GM12878 (cell line): ENCODE data around the gene RAD51B. TPM values are rescaled to one million over a fixed set of nuclear protein-coding genes. Genes with fewer than 3 reads are reported as not detected.

Experiments
- ATAC-seq: fragments of 200-7000 bp; cut with Tn5 transposase; 3 replicates; pipeline ENCODE4 v1.9.1; 2020; ENCODE audit warnings: mild to moderate bottlenecking, moderate library complexity
- BruUV-seq: library from RNA; stranded (reverse); fragments of 400-500 nt; replicated peaks from 2 replicates; lab custom pipeline; 2021; lab: Mats Ljungman, UMichigan
- CTCF ChIA-PET: fragments of 300-600 bp; sonication (Branson Sonifier 250); formaldehyde crosslinking; extraction: SDS; loops from one replicate; lab custom pipeline; 2021; ENCODE audit warnings: inconsistent platforms; lab: Yijun Ruan, JAX
- POLR2A ChIA-PET: fragments of 350-600 bp; formaldehyde crosslinking; extraction: SDS; loops from one replicate; lab custom pipeline; 2021; ENCODE audit warnings: inconsistent platforms; lab: Charles Lee
- RAD21 ChIA-PET: fragments of 300-600 bp; sonication (Branson Sonifier 250); formaldehyde crosslinking; loops from one replicate; lab custom pipeline; 2023; ENCODE audit warnings: antibody characterized with exemption; ENCODE audit not compliant: unreplicated experiment; lab: Charles Lee
- SMC1A ChIA-PET: fragments of 300-600 bp; sonication (Branson Sonifier 250); formaldehyde crosslinking; loops from one replicate; lab custom pipeline; 2023; ENCODE audit not compliant: unreplicated experiment, uncharacterized antibody; lab: Charles Lee
- DNase-seq: peaks from one replicate; pipeline ENCODE4 v3.0.0-alpha.2; 2011; ENCODE audit warnings: low read depth, low spot score
- FAIRE-seq: peaks from 3 replicates; lab custom pipeline; 2011; peaks lifted over from hg19 to GRCh38; lab: Jason Lieb, UNC
- H2AFZ ChIP-seq: 2 replicates; pipeline ENCODE4 v1.6.0; 2011; ENCODE audit warnings: low read depth, low read length, control low read depth; ENCODE audit not compliant: control insufficient read depth
- H3K27ac ChIP-seq: 2 replicates; pipeline ENCODE4 v1.5.1; 2011; ENCODE audit warnings: control low read depth; ENCODE audit not compliant: control insufficient read depth, insufficient read depth
- H3K27me3 ChIP-seq, 2 experiments: replicated peaks in 1 of 2; 2 replicates each; pipeline versions ENCODE4 v1.6.0 to v1.6.1; 2011; ENCODE audit warnings: low read length in 1 of 2; ENCODE audit not compliant: control insufficient read depth in 2 of 2, insufficient read depth in 2 of 2
- H3K36me3 ChIP-seq, 2 experiments: 2 replicates each; pipeline ENCODE4 v1.5.1; 2011; ENCODE audit warnings: low read length in 1 of 2; ENCODE audit not compliant: control insufficient read depth in 2 of 2, insufficient read depth in 2 of 2
- H3K4me1 ChIP-seq: 2 replicates; pipeline ENCODE4 v1.6.1; 2011; ENCODE audit warnings: mild to moderate bottlenecking, low read length, moderate library complexity, mixed read lengths; ENCODE audit not compliant: control insufficient read depth, insufficient read depth
- H3K4me2 ChIP-seq: 2 replicates; pipeline ENCODE4 v1.6.0; 2011; ENCODE audit warnings: control low read depth; ENCODE audit not compliant: control insufficient read depth, insufficient read depth
- H3K4me3 ChIP-seq: fragments of 200-600 bp; sonication (generic); 2 replicates; pipeline ENCODE4 v1.5.1; 2016
- H3K79me2 ChIP-seq: 2 replicates; pipeline ENCODE4 v1.6.0; 2011; ENCODE audit warnings: low read length; ENCODE audit not compliant: control insufficient read depth, insufficient read depth
- H3K9ac ChIP-seq: 2 replicates; pipeline ENCODE4 v1.8.0; 2011; ENCODE audit warnings: low read length, control low read depth, mixed read lengths; ENCODE audit not compliant: control insufficient read depth, insufficient read depth
- H3K9me3 ChIP-seq: replicated peaks from 3 replicates; pipeline ENCODE4 v1.5.1; 2011; ENCODE audit warnings: mild to moderate bottlenecking, low read length; ENCODE audit not compliant: control insufficient read depth, insufficient read depth
- H4K20me1 ChIP-seq: 2 replicates; pipeline ENCODE4 v1.6.0; 2011; ENCODE audit not compliant: control insufficient read depth, insufficient read depth
- BCL11A ChIP-seq: IDR thresholded peaks from 2 replicates; pipeline ENCODE4 v1.6.1; 2011; ENCODE audit warnings: low read depth, low read length
- CREB1 ChIP-seq: IDR thresholded peaks from 2 replicates; pipeline ENCODE4 v1.6.1; 2012; ENCODE audit warnings: low read depth, mild to moderate bottlenecking, inconsistent platforms
- HDAC2 ChIP-seq: fragments of 200-600 bp; sonication (generic); IDR thresholded peaks from 2 replicates; pipeline ENCODE4 v1.6.1; 2017
- LARP7 ChIP-seq: fragments of 450-650 bp; IDR thresholded peaks from 2 replicates; pipeline ENCODE4 v1.6.1; 2017; ENCODE audit warnings: mild to moderate bottlenecking
- MYB ChIP-seq: fragments of 150-350 bp; IDR thresholded peaks from 2 replicates; pipeline ENCODE4 v1.6.1; 2014; ENCODE audit warnings: mild to moderate bottlenecking, low read depth, low read length, borderline replicate concordance
- NR2C1 ChIP-seq: fragments of 450-650 bp; IDR thresholded peaks from 2 replicates; pipeline ENCODE4 v1.6.1; 2017; ENCODE audit warnings: antibody characterized with exemption, mild to moderate bottlenecking, moderate library complexity
- POU2F2 ChIP-seq: IDR thresholded peaks from 3 replicates; pipeline ENCODE4 v1.6.1; 2011; ENCODE audit warnings: low read depth, mild to moderate bottlenecking, low read length, borderline replicate concordance
- SREBF1 ChIP-seq: IDR thresholded peaks from 2 replicates; pipeline ENCODE4 v1.6.1; 2012; ENCODE audit warnings: mild to moderate bottlenecking, low read length
- STAT1 ChIP-seq: fragments of 450-650 bp; conservative IDR thresholded peaks from 2 replicates; pipeline ENCODE4 v1.6.1; 2014; ENCODE audit warnings: antibody characterized with exemption, mild to moderate bottlenecking
- ZBTB4 ChIP-seq: fragments of 450-650 bp; formaldehyde crosslinking; IDR thresholded peaks from 2 replicates; pipeline ENCODE4 v1.4.0; 2022; ENCODE audit warnings: mild to moderate bottlenecking, moderate library complexity
- ZNF217 ChIP-seq: fragments of 450-650 bp; IDR thresholded peaks from 2 replicates; pipeline ENCODE4 v1.6.1; 2017; ENCODE audit warnings: antibody characterized with exemption, mild to moderate bottlenecking
- WGBS: methylation state at CpG from one replicate; pipeline ENCODE4 v1.1.6; 2016; ENCODE audit warnings: low lambda C conversion rate; ENCODE audit not compliant: insufficient replicate concordance, insufficient coverage; ENCODE audit errors: missing lambda C conversion rate; 5-methylcytosine and 5-hydroxymethylcytosine counted together
- in situ Hi-C: fragments of 300-500 bp; cut with MboI; formaldehyde crosslinking; loops from 9 replicates; pipeline ENCODE4 v1.14.3; 2018; ENCODE audit warnings: mixed read lengths
- intact Hi-C: fragments of 100-400 bp; cut with micrococcal nuclease; formaldehyde crosslinking; loops from one replicate; pipeline ENCODE4 v1.14.2; 2022; ENCODE audit not compliant: unreplicated experiment
- polyA plus RNA-seq, 11 experiments: library from polyadenylated mRNA; depleted of rRNA in 4 of 11; unstranded in 6 of 11; stranded (reverse) in 5 of 11; fragments of >200 nt; fragmentation: Nextera tagmentation in 4 of 11; fragmentation: Illumina TruSeq in 1 of 11; extraction: Ambion mirVana in 4 of 11; extraction: Trizol in 1 of 11; gene quantifications; 1 replicate in 1 of 11; 2 replicates in 10 of 11; pipeline versions ENCODE4 v1.2.1 to v1.2.3, GENCODE V29; 2011 to 2016; ENCODE audit warnings: inconsistent platforms in 2 of 11, missing spikeins in 2 of 11, low read depth in 1 of 11
- total RNA-seq, 4 experiments: library from RNA; depleted of rRNA in 3 of 4; stranded (reverse); fragments of >200 nt in 3 of 4; fragmentation: Illumina TruSeq in 1 of 4; extraction: Trizol in 1 of 4; gene quantifications; 2 replicates each; pipeline versions ENCODE4 v1.2.1 to v1.2.3, GENCODE V29; 2013 to 2021
- TF ChIP-seq, protein P1 (sequence below): fragments of 450-650 bp; IDR thresholded peaks from 2 replicates; pipeline ENCODE4 v1.6.1; 2014; ENCODE audit warnings: mild to moderate bottlenecking
- TF ChIP-seq, protein P2 (sequence below), 3 experiments: IDR thresholded peaks in 2 of 3; conservative IDR thresholded peaks in 1 of 3; 2 replicates each; pipeline ENCODE4 v1.5.1; 2011; ENCODE audit warnings: low read depth in 3 of 3, low read length in 3 of 3, mild to moderate bottlenecking in 3 of 3, control low read depth in 2 of 3, moderate library complexity in 2 of 3, inconsistent platforms in 1 of 3, mixed read lengths in 1 of 3; ENCODE audit not compliant: control insufficient read depth in 2 of 3, insufficient read depth in 1 of 3; ENCODE audit errors: extremely low read depth in 1 of 3
- TF ChIP-seq, protein P3 (sequence below): fragments of 450-650 bp; IDR thresholded peaks from 2 replicates; pipeline ENCODE4 v1.6.1; 2017; ENCODE audit warnings: mild to moderate bottlenecking, moderate library complexity

The RAD51B gene
- total and polyA plus RNA-seq, 10 of the 15 experiments (the other 5 are each of a cell fraction or from before 2014, with no cell fraction given) = 9.8 to 26.8 (median 21.3) TPM

DNA sequence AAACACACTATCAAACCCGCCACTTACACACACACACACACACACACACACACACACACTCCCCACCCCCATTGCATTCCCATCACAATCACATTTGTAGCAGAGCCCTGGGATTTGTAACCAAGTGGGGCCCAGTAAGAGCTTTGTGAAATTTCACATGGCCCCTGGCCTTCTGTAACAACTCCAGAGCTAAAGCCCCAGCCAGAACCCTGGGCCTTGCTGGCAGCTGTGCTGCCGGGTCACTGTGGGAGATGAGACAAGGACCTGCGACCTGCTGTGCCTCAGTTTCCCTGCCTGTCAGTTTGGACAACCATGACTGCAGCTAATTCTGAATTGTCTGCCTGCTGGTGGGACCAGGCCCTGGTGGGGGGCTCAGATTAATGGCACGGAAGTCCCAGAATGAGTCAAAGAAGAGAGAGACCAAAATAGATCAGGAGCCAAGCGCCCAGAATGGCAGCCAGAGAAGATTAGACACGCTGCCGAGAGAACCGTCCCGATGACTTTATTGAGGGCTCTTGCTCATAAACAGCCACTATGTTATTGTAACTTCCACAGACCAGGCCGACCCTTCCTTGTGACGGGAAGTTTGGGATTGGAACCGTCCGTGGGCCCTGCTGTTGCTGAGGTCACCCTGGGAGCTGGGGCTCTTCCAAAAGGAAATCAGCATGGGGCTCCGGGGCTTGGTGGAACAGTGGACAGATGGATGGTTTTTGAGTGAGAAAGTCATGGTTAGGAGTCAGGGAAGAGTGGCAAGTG, 850.2 kb downstream of the RAD51B start:
- peaks cover 16% of the 10 kb centered on the region for H3K4me1 ChIP-seq
- intact Hi-C loops = no loop called here
- no peak overlapping the region for H3K9ac ChIP-seq
- no peak overlapping the region for H2AFZ ChIP-seq
- no TSS peak for BruUV-seq
- ChIA-PET POLR2A (interaction anchor here (1.1 kb wide), 1 partner anchor 13 kb away, joined by 5 read pairs; no protein-coding TSS in a partner anchor), SMC1A (no interaction called here), RAD21 (interaction anchor here (1.3 kb wide), 1 partner anchor 13 kb away, joined by 4 read pairs; no protein-coding TSS in a partner anchor), CTCF (no interaction called here)
- no peaks in the 10 kb centered on the region for H4K20me1 ChIP-seq
- no peaks in the 10 kb centered on the region for H3K9me3 ChIP-seq
- 91% methylated on average over 14 of the region's 14 CpGs for WGBS
- no peak overlapping the region for H3K27ac ChIP-seq
- no peak for FAIRE-seq
- no peak overlapping the region for H3K4me3 ChIP-seq
- H3K79me2 ChIP-seq = no peaks in the 10 kb centered on the region
- ATAC-seq = no peak
- H3K27me3 ChIP-seq = no peaks in the 10 kb centered on the region
- DNase-seq = no peak
- no peak overlapping the region for H3K4me2 ChIP-seq
- no peaks in the 10 kb centered on the region for H3K36me3 ChIP-seq
- in situ Hi-C loops = no loop called here
- TF ChIP-seq NR2C1 (no peak), HDAC2 (no peak), BCL11A (no peak), STAT1 (no peak), MYB (no peak), SREBF1 (no peak), CREB1 (no peak), POU2F2 (no peak), LARP7 (no peak), ZBTB4 (CRISPR knock-in tag) (no peak), ZNF217 (no peak)
- TF ChIP-seq, protein P1, sequence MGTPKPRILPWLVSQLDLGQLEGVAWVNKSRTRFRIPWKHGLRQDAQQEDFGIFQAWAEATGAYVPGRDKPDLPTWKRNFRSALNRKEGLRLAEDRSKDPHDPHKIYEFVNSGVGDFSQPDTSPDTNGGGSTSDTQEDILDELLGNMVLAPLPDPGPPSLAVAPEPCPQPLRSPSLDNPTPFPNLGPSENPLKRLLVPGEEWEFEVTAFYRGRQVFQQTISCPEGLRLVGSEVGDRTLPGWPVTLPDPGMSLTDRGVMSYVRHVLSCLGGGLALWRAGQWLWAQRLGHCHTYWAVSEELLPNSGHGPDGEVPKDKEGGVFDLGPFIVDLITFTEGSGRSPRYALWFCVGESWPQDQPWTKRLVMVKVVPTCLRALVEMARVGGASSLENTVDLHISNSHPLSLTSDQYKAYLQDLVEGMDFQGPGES = no peak
- TF ChIP-seq, protein P2, sequence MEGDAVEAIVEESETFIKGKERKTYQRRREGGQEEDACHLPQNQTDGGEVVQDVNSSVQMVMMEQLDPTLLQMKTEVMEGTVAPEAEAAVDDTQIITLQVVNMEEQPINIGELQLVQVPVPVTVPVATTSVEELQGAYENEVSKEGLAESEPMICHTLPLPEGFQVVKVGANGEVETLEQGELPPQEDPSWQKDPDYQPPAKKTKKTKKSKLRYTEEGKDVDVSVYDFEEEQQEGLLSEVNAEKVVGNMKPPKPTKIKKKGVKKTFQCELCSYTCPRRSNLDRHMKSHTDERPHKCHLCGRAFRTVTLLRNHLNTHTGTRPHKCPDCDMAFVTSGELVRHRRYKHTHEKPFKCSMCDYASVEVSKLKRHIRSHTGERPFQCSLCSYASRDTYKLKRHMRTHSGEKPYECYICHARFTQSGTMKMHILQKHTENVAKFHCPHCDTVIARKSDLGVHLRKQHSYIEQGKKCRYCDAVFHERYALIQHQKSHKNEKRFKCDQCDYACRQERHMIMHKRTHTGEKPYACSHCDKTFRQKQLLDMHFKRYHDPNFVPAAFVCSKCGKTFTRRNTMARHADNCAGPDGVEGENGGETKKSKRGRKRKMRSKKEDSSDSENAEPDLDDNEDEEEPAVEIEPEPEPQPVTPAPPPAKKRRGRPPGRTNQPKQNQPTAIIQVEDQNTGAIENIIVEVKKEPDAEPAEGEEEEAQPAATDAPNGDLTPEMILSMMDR (IDR thresholded peaks at IDR 0.05 in 2 of 3, conservative IDR thresholded peaks at IDR 0.05 in 1 of 3; ENCODE audit: control insufficient read depth in 2 of 3, extremely low read depth in 1 of 3, insufficient read depth in 1 of 3, low read depth in 3 of 3, low read length in 3 of 3) = no peak
- TF ChIP-seq, protein P3, sequence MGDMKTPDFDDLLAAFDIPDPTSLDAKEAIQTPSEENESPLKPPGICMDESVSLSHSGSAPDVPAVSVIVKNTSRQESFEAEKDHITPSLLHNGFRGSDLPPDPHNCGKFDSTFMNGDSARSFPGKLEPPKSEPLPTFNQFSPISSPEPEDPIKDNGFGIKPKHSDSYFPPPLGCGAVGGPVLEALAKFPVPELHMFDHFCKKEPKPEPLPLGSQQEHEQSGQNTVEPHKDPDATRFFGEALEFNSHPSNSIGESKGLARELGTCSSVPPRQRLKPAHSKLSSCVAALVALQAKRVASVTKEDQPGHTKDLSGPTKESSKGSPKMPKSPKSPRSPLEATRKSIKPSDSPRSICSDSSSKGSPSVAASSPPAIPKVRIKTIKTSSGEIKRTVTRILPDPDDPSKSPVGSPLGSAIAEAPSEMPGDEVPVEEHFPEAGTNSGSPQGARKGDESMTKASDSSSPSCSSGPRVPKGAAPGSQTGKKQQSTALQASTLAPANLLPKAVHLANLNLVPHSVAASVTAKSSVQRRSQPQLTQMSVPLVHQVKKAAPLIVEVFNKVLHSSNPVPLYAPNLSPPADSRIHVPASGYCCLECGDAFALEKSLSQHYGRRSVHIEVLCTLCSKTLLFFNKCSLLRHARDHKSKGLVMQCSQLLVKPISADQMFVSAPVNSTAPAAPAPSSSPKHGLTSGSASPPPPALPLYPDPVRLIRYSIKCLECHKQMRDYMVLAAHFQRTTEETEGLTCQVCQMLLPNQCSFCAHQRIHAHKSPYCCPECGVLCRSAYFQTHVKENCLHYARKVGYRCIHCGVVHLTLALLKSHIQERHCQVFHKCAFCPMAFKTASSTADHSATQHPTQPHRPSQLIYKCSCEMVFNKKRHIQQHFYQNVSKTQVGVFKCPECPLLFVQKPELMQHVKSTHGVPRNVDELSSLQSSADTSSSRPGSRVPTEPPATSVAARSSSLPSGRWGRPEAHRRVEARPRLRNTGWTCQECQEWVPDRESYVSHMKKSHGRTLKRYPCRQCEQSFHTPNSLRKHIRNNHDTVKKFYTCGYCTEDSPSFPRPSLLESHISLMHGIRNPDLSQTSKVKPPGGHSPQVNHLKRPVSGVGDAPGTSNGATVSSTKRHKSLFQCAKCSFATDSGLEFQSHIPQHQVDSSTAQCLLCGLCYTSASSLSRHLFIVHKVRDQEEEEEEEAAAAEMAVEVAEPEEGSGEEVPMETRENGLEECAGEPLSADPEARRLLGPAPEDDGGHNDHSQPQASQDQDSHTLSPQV = no peak
